ENCODE results near the gene VPS4A. TPM values are rescaled to one million over a fixed set of nuclear protein-coding genes. Genes with fewer than 3 reads are reported as not detected.

Gene VPS4A
- total and polyA plus RNA-seq, 2 of the 8 experiments (the other 6 are each of a cell fraction or from before 2014, with no cell fraction given) = 14.1 to 24.1 TPM

DNA sequence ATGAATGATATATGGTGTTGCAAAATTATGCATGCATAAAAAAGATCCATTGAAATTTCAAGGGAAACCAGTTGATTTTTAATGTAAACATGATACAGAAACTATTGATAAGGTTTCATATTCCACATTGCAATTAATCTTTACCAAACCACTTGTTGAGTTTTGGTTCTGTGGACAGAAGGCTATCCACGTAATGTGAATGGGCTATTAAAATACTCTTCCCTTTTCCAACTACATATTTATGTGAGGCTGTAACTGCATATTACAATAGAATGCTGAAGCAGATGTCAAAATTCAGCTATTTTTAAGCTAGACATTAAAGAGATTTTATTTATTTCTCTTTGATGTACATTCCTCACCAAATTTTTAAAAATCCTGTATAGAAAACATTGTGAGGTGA is 33.7 kb upstream of the VPS4A start:
- H3K23ac ChIP-seq (ENCODE audit: insufficient read length) = no peak overlapping the region
- WGBS, 2 experiments (ENCODE audit: extremely low coverage in 1 of 2, insufficient coverage in 1 of 2, insufficient read length in 1 of 2, insufficient replicate concordance in 2 of 2, low coverage in 1 of 2, low lambda C conversion rate in 2 of 2, missing lambda C conversion rate in 1 of 2) = 86% methylated on average over 1 of the region's 1 CpG; no CpG with 5 or more reads in 1 of the 2 experiments
- no peak for TF ChIP-seq FOSL1 (IDR thresholded peaks at IDR 0.05; ENCODE audit: insufficient read depth, low read depth, low read length)
- TF ChIP-seq ZNF274 (IDR thresholded peaks at IDR 0.05; ENCODE audit: borderline replicate concordance, extremely low read depth, low read length) = no peak
- no peak for TF ChIP-seq CTBP2 (IDR thresholded peaks at IDR 0.05; ENCODE audit: borderline replicate concordance, insufficient read depth, insufficient read length, low read length)
- TF ChIP-seq POLR2AphosphoS5 (IDR thresholded peaks at IDR 0.05; ENCODE audit: low read depth, low read length) = no peak
- no peak for TF ChIP-seq EP300 (IDR thresholded peaks at IDR 0.05; ENCODE audit: borderline replicate concordance in 1 of 2, low read depth in 2 of 2, low read length in 2 of 2)
- no peak for TF ChIP-seq BRCA1 (IDR thresholded peaks at IDR 0.05; ENCODE audit: low read depth, low read length)
- no peak for TF ChIP-seq BACH1 (IDR thresholded peaks at IDR 0.05; ENCODE audit: low read length)
- TF ChIP-seq CTCF (IDR thresholded peaks at IDR 0.05; ENCODE audit: control extremely low read depth in 1 of 3, insufficient read depth in 1 of 3, low read depth in 1 of 3, low read length in 3 of 3) = no peak
- no peak for TF ChIP-seq ATF3 (IDR thresholded peaks at IDR 0.05; ENCODE audit: insufficient read depth, low read depth, low read length)
- TF ChIP-seq SUZ12 (IDR thresholded peaks at IDR 0.05; ENCODE audit: low read length) = no peak

More for the DNA sequence above, 33.7 kb upstream of the VPS4A start:
- Histone ChIP-seq H4K20me1 (replicated peaks in 1 of 2; ENCODE audit: control insufficient read depth in 1 of 2, insufficient read depth in 2 of 2, low read length in 2 of 2) (no peaks in the 10 kb centered on the region), H2BK12ac (ENCODE audit: low read depth, low read length) (no peak overlapping the region), H3K4ac (replicated peaks; ENCODE audit: insufficient read length, low read depth, low read length) (no peak overlapping the region), H2AFZ (ENCODE audit: low read length) (no peak overlapping the region), H2BK15ac (ENCODE audit: low read length) (no peak overlapping the region), H3K18ac (ENCODE audit: extremely low read depth, low read length) (no peak overlapping the region), H3K4me1 (replicated peaks in 1 of 4; ENCODE audit: control insufficient read depth in 3 of 4, insufficient read depth in 4 of 4, low read length in 3 of 4) (no peaks in the 10 kb centered on the region), H3K56ac (replicated peaks; ENCODE audit: insufficient read length, low read depth, low read length) (no peak overlapping the region), H3K9ac (replicated peaks in 1 of 4; ENCODE audit: extremely low read depth in 1 of 4, low read depth in 3 of 4, low read length in 3 of 4) (no peak overlapping the region), H3K4me3 (ENCODE audit: extremely low read depth in 1 of 4, insufficient read depth in 2 of 4, low read depth in 3 of 4, low read length in 4 of 4) (no peak overlapping the region), H3K9me3 (ENCODE audit: insufficient read depth in 2 of 2, low read depth in 1 of 2, low read length in 1 of 2) (no peaks in the 10 kb centered on the region), H4K8ac (ENCODE audit: extremely low read depth, insufficient read depth, low read length) (no peak overlapping the region), H3K36me3 (ENCODE audit: control insufficient read depth in 2 of 4, insufficient read depth in 4 of 4, low read length in 3 of 4) (peaks cover 0 to 3% (median 0%) of the 10 kb centered on the region in 4 experiments; a peak in 1 of 8 replicates), H2BK5ac (ENCODE audit: low read depth, low read length) (no peak overlapping the region), H3K79me1 (ENCODE audit: low read depth, low read length) (no peaks in the 10 kb centered on the region), H2BK20ac (ENCODE audit: low read length) (no peak overlapping the region), H3K27ac (ENCODE audit: low read depth, low read length) (no peak overlapping the region), H3K14ac (ENCODE audit: insufficient read length) (no peak overlapping the region), H3K27me3 (replicated peaks in 1 of 4; ENCODE audit: control insufficient read depth in 3 of 4, extremely low read depth in 1 of 4, insufficient read depth in 3 of 4, low read length in 3 of 4) (no peaks in the 10 kb centered on the region), H4K5ac (ENCODE audit: insufficient read length, low read depth, low read length) (no peak overlapping the region), H3K4me2 (ENCODE audit: insufficient read depth in 1 of 2, low read depth in 2 of 2, low read length in 2 of 2) (no peak overlapping the region), H3K79me2 (ENCODE audit: control insufficient read depth in 1 of 2, insufficient read depth in 2 of 2, low read length in 2 of 2) (no peaks in the 10 kb centered on the region), H2BK120ac (replicated peaks; ENCODE audit: low read depth, low read length) (no peak overlapping the region), H2AK5ac (ENCODE audit: low read depth, low read length) (no peak overlapping the region), H3K23me2 (ENCODE audit: low read depth, low read length) (no peaks in the 10 kb centered on the region; the same call in 1 of the 2 replicates), H4K91ac (replicated peaks; ENCODE audit: insufficient read length, low read length) (no peak overlapping the region)
- POLR2A ChIA-PET (ENCODE audit: partially characterized antibody) = interaction anchor here (0.6 kb wide), 1 partner anchor 1000 kb away, joined by 4 read pairs; no protein-coding TSS in a partner anchor
- FAIRE-seq (no peak), DNase-seq (ENCODE audit: low read depth in 1 of 2, low spot score in 2 of 2) (no peak)
- CTCF ChIA-PET (ENCODE audit: partially characterized antibody) = interaction anchor here (0.6 to 1.5 kb wide), 2 partner anchors 11 to 12 kb away, joined by 4 to 5 read pairs; no protein-coding TSS in a partner anchor

All from H1 (cell line).